Measurements from ENCODE around the gene PTH1R.

Gene PTH1R

DNA sequence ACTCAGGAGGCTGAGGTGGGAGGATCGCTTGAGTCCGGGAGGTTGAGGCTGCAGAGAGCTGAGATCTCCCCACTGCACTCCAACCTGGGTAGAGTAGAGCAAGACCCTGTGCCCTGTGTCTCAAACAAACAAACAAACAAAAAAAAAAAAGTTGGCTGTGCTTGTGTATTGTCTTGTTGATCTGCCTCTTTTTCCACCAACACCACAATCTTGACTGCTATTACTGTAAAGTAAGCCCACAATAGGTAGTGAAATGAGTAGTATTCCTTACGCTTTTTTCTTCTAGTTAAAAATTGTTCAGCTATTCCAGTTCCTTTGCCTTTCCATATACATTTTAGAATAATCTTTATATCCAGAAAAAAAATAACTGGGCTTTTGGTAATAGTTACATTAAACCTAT is 35.5 kb downstream of the PTH1R start:
- no peak for DNase-seq (ENCODE audit: low read depth in 2 of 2)

DNA sequence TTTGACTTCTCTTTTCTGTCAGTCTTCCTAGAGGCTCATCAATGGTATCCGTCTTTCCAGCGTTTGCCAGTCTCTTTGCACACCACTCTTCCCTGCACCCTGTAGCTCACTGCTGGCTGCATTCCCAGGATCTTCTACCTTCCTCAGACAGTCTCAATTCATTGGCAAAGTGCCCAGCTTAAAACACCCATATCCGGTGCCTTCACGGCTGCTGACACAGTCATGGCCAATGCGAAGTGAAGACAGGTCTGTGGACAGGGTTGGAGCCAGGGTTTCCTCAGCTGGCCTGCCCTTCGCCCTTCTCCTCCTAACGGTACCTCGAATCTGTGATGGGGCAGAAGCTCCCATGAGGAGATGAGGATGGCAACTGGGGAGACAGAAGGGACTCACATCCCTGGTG is 36.1 kb downstream of the PTH1R start:
- DNase-seq (ENCODE audit: low read depth in 2 of 2): no peak

DNA sequence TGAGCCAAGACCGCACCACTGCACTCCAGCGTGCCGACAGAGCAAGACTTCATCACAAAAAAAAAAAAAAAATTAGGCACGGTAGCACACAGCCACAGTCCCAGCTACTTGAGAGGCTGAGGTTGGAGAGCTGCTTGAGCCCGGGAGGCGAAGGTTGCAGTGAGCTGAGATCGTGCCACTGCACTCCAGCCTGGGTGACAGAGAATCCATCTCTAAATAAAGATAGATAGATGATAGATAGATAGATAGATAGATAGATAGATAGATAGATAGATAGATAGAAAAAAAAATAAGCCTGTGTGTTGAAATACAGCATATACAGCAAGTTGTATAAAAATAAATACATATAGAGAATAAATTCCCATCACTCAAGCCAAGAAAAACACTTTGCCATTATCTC is 37.3 kb downstream of the PTH1R start:
- no peak for DNase-seq (ENCODE audit: low read depth in 2 of 2)

DNA sequence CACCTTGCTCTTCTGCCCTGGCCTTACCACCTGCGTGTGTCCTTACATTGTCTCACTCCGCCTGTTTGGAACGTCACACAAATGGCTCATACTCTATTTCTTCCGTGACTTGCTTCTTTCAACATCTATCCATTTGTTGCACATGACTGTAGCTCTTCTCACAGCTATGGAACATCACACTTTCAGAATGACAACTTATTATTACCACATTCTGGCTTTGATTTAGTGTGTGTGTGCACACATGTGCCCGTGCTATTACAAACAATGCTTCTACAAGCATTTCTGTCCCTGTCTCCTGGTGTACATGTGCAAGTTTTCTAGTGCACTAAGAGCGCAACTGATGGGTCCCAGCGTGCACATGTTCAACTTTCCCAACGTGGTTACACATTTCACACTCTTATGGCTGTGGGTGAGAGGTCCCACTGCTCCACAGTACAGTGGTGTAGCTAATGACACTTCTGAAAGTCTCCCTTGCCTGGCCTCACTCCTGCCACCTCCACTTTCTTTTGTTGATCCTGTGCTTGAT is 37.8 kb downstream of the PTH1R start:
- DNase-seq (ENCODE audit: low read depth in 2 of 2): no peak

DNA sequence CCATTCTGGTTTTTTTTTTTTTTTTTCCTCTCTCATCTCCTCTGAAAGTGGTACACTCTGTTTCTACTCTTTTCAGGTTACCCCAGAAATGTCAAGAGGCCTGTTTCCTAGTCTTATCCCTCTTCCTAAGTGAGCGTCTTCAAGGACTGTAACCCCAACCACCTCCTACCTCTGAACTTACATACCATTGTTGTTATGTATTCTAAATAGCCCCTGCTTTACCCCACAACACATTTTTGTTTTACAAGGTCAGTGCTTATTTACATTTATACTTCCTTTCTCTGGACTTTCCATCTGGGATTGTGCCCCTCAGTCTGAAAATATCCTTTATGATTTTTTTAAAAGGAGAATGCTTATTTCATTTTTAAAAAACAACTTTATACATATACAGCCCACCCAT is 38.8 kb downstream of the PTH1R start:
- DNase-seq (ENCODE audit: low read depth in 2 of 2): no peak

DNA sequence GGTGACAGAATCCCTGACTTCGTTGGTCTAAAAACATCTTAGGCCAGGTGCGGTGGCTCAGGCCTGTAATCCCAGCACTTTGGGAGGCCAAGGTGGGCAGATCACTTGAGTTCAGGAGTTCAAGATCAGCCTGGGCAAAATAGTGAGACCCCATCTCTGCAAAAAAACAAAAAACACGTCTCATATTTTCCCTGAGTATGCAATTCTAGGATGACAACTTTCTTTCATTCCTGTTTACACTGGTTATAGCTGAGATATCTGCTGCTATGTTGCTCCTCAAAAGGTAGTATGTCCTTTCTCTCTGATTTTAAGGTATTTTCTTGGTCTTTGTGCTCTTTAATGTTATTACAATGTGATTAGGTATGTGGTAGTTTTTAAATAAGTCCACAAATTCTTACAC is 39.3 kb downstream of the PTH1R start:
- DNase-seq (ENCODE audit: low read depth in 2 of 2): no peak

DNA sequence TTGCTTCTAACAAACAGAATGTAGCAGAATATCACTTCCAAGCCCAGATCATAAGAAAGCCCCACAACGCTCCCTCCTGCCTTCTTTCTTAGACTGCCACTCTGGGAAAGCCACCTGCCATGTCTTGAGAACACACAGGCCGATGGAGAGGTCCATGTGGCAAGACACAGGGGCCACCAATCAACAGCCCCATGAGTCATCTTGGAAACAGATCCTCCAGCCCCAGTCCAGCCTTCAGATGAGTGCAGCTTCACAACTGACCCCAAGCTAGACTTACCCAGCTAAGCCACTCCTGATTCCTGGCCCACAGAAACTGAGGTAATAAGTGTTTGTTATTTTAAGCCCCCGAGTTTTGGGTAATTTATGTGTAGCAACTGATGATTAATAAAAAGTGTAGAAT is 39.7 kb downstream of the PTH1R start:
- DNase-seq (ENCODE audit: low read depth in 2 of 2): no peak

DNA sequence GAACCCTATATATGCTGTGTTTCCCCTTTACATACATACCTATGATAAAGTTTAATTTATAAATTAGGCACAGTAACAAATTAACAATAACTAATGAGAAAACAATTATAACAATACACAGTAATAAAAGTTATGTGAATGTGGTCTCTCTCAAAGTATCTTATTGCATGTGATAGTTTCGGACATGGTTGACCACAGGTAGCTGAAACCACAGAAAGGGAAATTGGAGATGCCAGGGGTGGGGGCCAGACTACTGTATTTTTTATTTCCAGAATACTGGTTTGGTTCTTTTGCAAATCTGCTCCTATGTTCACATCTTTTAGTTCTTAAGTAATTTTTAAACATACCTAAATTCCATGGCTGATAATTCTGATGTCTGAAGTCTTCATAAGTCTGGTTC is 40.7 kb downstream of the PTH1R start:
- DNase-seq (ENCODE audit: low read depth in 2 of 2): no peak

DNA sequence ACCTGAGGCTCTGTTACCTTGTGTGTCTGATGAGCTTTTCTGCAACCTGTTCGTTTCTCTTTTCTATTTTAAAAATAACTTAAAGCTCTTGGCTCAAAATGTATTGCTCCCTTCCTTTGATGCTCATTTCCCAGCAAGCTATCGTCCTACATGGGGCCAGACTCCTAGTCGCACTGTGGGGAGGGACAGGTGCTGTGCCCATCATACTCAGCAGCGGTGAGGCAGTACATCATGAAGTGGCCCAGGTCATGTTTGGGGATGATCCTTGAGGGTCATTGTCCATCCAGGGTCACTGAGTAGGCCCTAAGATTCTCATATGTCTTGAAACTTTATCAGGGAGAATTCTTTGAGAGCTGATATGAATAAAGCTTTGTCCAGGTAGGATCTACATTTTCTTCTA is 41.1 kb downstream of the PTH1R start:
- DNase-seq (ENCODE audit: low read depth in 2 of 2): no peak

DNA sequence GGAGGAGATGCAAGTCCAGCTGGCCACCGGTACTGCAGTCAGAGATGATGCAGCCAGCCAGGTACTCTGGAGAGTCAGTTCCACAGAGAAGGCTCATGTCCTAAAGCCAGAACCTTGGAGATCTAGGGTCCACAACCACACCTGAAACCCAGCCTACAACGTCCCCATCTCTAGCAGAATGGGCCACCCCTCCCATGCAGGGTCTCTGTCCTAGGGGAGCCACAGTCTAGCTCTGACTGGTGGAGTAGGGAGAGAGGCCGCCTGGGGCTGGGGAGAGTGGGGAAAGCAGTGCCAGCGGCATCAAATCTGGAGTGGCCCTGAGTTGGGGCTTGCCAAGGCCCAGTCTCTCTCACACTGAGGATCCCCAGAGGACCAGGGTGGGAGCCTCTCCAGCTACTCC is 43.5 kb downstream of the PTH1R start:
- DNase-seq (ENCODE audit: low read depth in 2 of 2): no peak

DNA sequence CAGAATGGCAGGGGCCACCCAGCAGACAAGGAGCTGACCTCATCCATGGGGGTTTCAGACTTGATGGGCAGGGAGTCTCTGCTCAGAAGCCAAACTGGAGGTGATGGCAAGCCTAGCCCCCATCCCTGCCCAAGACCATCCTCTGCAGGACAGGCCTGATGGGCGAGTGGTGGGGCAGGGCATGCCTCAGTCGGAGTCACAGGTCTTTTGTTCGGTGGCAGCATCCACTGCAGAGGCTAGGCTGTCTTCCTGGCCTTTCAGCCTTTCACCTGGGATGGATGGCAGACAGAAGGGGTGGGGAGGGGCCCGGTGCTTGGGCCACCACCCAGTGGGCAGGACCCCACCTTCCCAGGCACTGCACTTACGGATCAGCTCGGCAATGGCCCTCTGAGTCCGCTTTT is 44.4 kb downstream of the PTH1R start:
- DNase-seq (ENCODE audit: low read depth in 2 of 2): no peak

DNA sequence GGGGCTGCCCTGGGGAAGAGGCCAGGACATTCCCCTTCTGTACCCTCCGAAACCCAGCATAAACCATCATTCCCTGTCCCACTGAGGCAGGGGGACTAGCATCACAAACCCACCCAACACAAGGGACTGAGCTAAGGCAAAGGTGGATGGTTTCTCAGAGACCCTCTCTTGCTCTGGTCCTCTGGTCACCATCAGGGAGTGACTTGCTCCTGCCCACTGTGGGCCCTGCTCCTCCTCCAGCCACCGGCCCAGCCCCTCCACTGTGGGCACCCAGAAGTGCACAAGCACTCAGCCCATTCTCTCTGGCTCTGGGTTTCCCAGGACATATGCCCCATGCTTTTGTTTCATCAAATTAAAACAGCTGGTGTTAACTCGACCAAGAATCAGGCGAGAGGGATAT is 44.9 kb downstream of the PTH1R start:
- DNase-seq (ENCODE audit: low read depth in 2 of 2): no peak

DNA sequence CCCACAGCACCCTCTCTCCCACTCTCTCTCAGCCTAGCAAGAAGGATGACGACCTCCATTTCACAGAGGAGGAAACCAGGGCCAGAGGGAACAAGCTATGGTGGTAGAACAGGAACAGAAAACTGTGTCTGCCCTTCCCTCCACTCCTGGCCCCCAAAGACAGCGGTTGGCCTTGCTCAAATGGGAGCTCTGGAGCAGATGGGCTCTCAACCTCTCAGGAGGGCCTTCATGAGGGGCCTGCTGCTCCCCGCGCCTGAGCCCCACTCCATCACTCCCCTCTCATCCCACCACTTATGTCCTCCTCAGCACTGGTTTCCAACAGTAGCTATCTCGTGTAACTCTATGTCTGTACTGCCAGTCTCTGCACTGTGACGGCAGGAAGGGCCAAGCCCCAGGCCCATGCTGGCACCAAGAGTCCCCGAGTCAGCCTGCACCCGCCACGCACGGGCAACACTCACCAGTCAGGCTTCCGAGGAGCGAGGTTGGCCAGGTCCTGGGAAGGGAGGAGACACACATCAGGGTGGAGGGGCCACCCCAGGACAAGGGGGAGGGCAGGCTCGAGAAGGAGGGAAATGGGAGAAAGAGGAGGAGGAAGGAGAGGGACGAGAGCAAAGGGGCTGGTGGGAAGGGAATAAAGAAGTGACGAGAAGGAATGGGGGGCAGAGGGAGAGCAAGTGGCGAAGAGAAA is 45.5 kb downstream of the PTH1R start:
- DNase-seq (ENCODE audit: low read depth in 2 of 2): no peak

DNA sequence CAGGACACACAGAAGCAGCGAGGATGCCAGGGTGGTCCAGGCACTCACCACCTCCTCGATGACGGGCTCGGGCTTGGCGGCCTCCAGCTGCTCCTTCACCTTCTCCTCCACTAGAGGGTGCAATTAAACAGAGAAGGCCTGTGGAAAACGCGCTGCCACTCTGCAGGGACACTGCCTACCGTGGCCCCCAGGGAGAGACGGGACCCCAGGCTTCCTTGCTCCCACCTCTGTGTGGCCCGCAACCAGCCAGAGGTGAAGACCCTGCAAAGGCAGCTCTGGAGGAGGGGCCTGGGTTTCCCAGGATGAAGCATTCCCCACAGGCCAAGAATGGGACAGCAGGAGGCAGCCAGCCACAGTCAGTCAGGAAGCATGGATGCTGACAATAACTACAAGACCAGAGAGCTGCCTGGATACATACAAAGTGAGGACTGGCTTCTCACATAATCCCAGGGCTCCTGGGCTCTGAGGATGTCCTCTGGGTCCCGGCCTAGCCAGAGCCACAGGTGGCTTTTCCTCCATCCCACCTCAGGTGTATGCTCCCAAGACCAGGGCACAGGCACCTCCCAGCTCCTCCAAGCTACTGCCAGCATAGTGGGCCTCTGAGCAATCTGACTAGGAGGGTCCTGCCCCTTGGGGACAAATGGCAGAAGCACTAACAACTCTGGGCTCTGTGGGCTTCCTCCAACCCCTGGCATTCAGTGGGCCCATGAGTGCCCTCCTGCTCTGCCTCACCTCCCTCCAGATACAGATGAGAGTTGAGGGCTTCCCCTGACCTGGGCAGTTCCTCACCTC is 46.2 kb downstream of the PTH1R start:
- DNase-seq (ENCODE audit: low read depth in 2 of 2): no peak

DNA sequence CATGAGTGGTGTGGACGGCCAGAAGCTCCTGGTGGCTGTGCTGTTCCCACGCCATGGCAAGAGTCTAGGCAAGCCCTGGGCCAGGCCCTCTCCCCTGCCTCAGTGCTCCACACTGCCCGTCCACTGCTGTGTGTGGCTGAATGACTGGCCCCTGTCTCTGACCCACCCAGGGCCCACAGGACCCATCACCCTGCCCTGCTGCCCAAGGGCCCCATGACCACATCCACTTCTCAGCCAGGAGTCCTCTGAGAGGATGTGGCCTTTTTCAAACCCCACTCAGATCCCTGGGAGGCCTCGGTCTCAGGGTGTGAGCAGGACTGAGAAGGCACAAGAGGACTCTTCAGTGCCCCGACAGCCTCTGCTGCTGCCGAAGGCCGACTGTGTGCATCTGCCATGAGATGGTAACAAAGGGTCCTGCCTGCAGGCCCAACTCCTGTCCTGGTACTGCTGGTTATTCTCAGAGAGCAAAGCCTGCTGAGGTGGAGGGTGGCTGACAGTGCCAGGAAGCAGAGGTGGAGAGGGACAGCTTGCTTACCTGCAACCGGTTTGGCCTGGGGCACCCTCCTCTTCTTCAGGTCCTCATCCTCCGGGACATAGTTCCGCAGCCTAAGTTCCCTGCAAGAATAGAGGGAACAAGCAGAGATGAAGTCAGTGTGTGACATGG is 47.5 kb downstream of the PTH1R start:
- no peak for DNase-seq (ENCODE audit: low read depth in 2 of 2)

DNA sequence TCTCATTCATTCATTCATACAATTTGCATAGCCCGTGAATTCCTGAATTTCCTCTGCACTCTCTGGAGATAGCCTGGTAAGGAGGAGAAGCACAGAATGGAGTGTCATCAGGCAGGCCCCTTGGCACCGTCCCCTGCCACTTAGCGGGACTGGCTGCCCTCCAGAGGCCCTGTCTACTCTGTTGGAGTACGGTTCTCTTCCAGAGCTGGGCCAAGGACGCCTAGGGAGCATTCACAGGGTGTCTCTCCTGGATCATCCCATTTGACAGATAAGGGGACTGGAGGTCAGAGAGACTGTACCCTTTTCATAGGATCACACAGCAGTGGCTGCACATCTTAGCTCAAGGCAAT is 48.0 kb downstream of the PTH1R start:
- no peak for DNase-seq (ENCODE audit: low read depth in 2 of 2)

DNA sequence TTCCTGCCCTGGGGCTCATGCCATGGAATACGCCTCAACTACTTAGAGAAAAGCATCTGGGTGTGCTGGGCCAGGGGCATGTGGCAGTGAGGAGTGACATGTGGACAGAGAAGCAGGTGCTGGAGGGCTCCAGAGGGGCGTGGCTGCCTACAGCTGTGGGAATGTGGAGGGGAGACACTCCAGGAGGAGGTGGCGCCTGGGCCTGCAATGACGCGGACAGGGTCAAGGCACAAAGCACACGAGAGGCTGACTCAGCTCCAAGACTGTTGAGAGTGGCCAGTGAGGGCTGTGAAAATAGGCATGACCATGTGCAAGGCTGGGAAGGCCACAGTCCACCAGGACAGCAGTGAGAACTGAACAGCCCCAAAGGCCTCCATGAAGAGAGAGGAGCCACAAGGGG is 48.5 kb downstream of the PTH1R start:
- no peak for DNase-seq (ENCODE audit: low read depth in 2 of 2)

DNA sequence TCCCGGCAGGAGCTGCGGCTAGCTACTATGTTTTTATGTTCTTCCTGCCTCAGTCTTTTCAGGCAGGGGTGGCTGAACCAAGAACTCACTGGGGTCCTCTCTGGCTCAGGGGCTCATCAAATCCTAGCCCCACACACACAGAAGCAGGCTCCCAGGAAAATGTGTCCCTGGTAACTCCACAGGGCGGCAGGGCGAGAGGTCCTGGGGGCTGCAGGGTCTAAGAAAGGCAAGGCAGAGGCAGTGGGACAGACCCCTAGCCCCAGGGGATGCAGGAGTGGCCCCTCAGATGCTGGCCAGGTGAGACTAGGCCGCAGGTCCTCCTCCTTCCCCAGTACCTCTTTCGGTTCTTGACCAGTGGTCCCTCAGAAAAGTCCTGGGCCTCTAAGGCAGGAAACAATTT is 48.9 kb downstream of the PTH1R start:
- no peak for DNase-seq (ENCODE audit: low read depth in 2 of 2)

DNA sequence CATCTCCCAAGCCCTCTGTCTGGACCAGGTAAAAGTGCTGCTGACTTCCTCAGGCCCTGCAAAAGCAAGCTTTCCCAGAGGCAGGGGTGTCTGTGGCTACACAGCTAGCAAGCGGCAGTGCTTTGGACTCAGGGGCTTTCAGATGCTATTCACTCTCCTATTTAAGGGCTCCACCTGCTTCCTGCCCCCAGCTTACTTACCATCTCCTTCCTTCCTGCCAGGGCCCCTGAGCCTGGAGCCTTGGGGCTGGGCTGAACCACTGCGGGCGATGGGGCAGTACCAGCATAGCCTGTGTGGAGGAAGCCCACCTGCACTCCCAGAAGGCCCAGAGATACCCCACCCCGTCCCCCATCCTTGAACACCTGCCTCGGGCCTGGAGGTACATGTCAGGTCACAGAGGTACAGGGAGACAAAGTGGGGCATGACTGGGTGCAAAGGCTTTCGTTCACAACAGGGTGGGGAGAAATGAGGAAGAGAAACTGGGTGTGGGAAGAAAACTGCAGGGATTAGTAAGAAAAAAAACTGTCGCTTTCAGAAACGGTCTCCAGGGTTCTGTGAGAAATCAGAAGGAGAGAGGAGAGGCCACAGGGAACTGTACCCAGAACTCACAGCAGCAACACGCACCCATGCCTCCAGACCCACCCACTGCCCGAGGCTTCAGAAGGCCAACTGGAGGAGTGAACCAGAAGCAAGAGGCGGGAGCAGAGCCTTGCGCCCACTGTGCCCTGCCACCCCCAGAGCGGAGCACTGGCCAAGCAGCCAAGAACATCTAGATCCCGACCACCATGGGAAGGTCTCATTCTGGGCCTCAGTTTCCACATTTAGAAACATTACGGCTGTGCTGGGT is 49.6 kb downstream of the PTH1R start:
- no peak for DNase-seq (ENCODE audit: low read depth in 2 of 2)

DNA sequence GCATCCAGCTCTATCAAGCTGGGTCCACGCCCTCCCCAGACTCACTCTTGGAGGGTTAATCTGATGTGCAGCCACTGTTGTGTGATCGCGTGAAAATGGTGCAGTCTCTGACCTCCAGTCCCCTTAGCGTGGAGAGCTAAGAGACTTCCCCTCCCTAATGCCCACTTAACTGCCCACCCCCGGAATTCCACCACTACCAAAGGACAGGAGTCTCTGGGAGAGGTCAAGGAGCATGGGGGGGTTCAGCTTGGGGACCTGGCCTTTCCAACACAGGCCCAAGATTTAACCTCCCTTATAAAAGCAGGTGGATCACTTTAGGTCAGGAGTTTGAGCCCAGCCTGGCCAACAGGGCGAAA is 50.2 kb downstream of the PTH1R start:
- no peak for DNase-seq (ENCODE audit: low read depth in 2 of 2)

DNA sequence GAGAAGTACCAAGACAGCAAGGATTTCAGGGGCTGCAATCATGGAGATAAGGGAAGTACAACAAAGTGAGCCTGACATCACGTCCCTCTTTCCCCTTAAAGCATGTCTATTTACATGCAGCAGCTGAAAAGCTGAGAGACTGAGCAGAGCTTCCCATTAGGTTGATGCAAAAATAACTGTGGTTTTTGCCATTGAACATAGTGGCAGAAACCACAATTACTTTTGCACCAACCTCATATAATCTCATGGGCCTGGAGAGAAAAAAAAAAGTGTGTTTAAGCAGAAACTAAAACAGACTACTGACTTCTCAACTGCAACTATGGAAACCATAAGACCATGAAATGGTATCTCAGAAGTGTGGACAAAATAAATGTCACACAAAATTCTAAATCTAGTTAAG is 50.8 kb downstream of the PTH1R start:
- DNase-seq (ENCODE audit: low read depth in 2 of 2): no peak

DNA sequence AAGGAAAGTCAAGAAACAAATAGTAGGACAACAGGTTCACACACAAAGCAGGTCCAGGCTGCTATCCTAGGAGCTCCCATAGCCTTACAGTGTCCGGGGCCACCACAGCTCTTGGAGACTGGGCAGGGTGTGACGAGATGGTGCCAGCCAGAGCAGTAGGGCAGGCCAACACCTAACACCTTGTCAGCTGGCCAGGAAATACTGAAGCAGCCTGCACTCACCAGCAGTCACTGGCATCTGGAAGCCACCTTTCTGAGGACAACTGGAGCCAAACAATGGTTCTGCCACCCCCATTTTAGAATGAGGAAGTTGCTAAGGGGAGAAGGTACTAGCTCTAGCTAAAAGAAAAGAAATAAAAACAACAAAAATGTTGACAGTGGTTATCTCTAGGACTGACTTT is 51.8 kb downstream of the PTH1R start:
- DNase-seq (ENCODE audit: low read depth in 2 of 2): no peak
